CD4-positive, alpha-beta T cell (primary cell): ENCODE measurements around the gene LMBRD1. TPM values are rescaled to one million over a fixed set of nuclear protein-coding genes. Genes with fewer than 3 reads are reported as not detected.
"Not testable (repeated sequence)": the region's sequence is repeated elsewhere in the genome, so short reads cannot be mapped to it uniquely, and the experiment has no call there.

Source experiments
- ATAC-seq: fragments of 200-7000 bp; cut with Tn5 transposase; one replicate; pipeline ENCODE4 v1.10.0; 2022; ENCODE audit warnings: mild to moderate bottlenecking; ENCODE audit not compliant: poor library complexity
- CTCF ChIA-PET: fragments of 350-600 bp; sonication (Branson Sonifier 250); formaldehyde crosslinking; loops from one replicate; lab custom pipeline; 2021; ENCODE audit warnings: antibody characterized with exemption, inconsistent platforms; lab: Charles Lee
- POLR2A ChIA-PET: fragments of 350-600 bp; sonication (Branson Sonifier 250); formaldehyde crosslinking; loops from one replicate; lab custom pipeline; 2021; ENCODE audit warnings: antibody characterized with exemption, inconsistent platforms; lab: Charles Lee
- DNase-seq, 14 experiments: peaks; one replicate each; pipeline ENCODE4 v3.0.0-alpha.2; 2013 to 2020; ENCODE audit warnings: mixed read lengths in 2 of 14
- H3K27ac ChIP-seq, 2 donors: one replicate each; pipeline versions ENCODE4 v1.5.1 to v1.7.0; 2013; ENCODE audit warnings: low read length in 2 of 2, low read depth in 1 of 2, mild to moderate bottlenecking in 1 of 2
- H3K27me3 ChIP-seq, 2 experiments: 1 replicate in 1 of 2; 2 replicates in 1 of 2; pipeline versions ENCODE4 v1.6.1 to v1.7.0; 2013; ENCODE audit warnings: low read length in 2 of 2, control low read depth in 1 of 2, mild to moderate bottlenecking in 1 of 2, moderate library complexity in 1 of 2; ENCODE audit not compliant: insufficient read depth in 2 of 2, control insufficient read depth in 1 of 2
- H3K36me3 ChIP-seq: one replicate; pipeline ENCODE4 v1.6.1; 2013; ENCODE audit warnings: low read length, control low read depth; ENCODE audit not compliant: insufficient read depth
- H3K4me1 ChIP-seq: one replicate; pipeline ENCODE4 v1.6.1; 2013; ENCODE audit warnings: low read length, control low read depth; ENCODE audit not compliant: insufficient read depth
- H3K4me3 ChIP-seq: one replicate; pipeline ENCODE4 v1.5.1; 2013; ENCODE audit warnings: mild to moderate bottlenecking, low read length, moderate library complexity
- H3K9me3 ChIP-seq, 2 experiments: 1 replicate in 1 of 2; 2 replicates in 1 of 2; pipeline versions ENCODE4 v1.6.1 to v1.7.0; 2013; ENCODE audit warnings: low read length in 2 of 2, mild to moderate bottlenecking in 2 of 2, control low read depth in 1 of 2, moderate library complexity in 1 of 2; ENCODE audit not compliant: control insufficient read depth in 1 of 2, insufficient read depth in 1 of 2
- H3K27ac Mint-ChIP-seq: one replicate; pipeline ENCODE4 v1.8.0; 2020; ENCODE audit warnings: mixed read lengths
- H3K27me3 Mint-ChIP-seq: one replicate; pipeline ENCODE4 v1.8.0; 2021; ENCODE audit warnings: mixed read lengths
- H3K36me3 Mint-ChIP-seq: one replicate; pipeline ENCODE4 v1.8.0; 2021; ENCODE audit warnings: low read depth, mixed read lengths
- H3K4me1 Mint-ChIP-seq: one replicate; pipeline ENCODE4 v1.8.0; 2021; ENCODE audit warnings: low read depth, mixed read lengths
- H3K4me3 Mint-ChIP-seq: one replicate; pipeline ENCODE4 v1.8.0; 2020; ENCODE audit warnings: mild to moderate bottlenecking, mixed read lengths
- H3K9me3 Mint-ChIP-seq: one replicate; pipeline ENCODE4 v1.8.0; 2020; ENCODE audit warnings: mixed read lengths
- intact Hi-C, 2 experiments: fragments of 100-400 bp; cut with DNase I in 1 of 2; cut with micrococcal nuclease in 1 of 2; formaldehyde crosslinking; loops; one replicate each; pipeline versions ENCODE4 v1.15.1 to v1.9.0; 2023 to 2025; cut with DNase I, micrococcal nuclease
- total RNA-seq, 174 experiments: library from RNA in 2 of 174; stranded (reverse) in 2 of 174; gene quantifications; one replicate each; pipeline ENCODE4 v1.2.3 and lab custom pipeline; 2021 to 2026
- TF ChIP-seq, protein P1 (sequence below): fragments of 200-600 bp; IDR thresholded peaks from one replicate; pipeline ENCODE4 v1.8.0; 2022; ENCODE audit warnings: antibody characterized with exemption, mild to moderate bottlenecking

The LMBRD1 gene
- total RNA-seq, 2 experiments from 2014 or later: 40.3 to 42.0 TPM

DNA sequence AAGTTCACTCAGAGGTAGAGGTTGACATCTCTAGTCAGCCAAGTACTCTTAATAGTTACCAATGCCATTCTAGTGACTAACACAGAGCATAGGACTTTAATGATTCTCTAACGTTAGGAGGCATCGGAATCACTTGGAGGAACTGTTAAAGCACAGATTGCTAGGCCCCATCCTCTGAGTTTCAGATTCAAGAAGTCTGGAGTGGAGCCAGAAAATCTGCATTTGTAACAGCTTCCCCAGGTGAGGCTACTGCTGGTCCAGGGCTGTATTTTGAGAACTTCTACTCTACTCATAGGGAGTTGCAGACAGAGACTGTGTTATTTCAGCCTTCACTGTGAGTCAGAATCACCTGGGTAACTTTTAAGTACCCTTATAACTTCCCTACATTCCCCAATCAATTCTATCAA is 5.7 kb downstream of the LMBRD1 start:
- ChIA-PET POLR2A (no interaction called here), CTCF (interaction anchor here (1.0 kb wide), 1 partner anchor 10 kb away, joined by 3 read pairs; no protein-coding TSS in a partner anchor)
- TF ChIP-seq, protein P1, sequence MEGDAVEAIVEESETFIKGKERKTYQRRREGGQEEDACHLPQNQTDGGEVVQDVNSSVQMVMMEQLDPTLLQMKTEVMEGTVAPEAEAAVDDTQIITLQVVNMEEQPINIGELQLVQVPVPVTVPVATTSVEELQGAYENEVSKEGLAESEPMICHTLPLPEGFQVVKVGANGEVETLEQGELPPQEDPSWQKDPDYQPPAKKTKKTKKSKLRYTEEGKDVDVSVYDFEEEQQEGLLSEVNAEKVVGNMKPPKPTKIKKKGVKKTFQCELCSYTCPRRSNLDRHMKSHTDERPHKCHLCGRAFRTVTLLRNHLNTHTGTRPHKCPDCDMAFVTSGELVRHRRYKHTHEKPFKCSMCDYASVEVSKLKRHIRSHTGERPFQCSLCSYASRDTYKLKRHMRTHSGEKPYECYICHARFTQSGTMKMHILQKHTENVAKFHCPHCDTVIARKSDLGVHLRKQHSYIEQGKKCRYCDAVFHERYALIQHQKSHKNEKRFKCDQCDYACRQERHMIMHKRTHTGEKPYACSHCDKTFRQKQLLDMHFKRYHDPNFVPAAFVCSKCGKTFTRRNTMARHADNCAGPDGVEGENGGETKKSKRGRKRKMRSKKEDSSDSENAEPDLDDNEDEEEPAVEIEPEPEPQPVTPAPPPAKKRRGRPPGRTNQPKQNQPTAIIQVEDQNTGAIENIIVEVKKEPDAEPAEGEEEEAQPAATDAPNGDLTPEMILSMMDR: no peak
- no peaks in the 10 kb centered on the region for H3K27me3 Mint-ChIP-seq
- H3K4me1 Mint-ChIP-seq: peaks cover 73% of the 10 kb centered on the region
- ATAC-seq: no peak
- intact Hi-C loops: loop anchor here (10.0 kb wide), 3 partner anchors 624 to 874 kb away; partner anchors contain the start of genes FAM135A (in 2 of the 2), SDHAF4 (in 1 of the 2) and SMAP1 (in 1 of the 2)
- H3K36me3 Mint-ChIP-seq: peaks cover 43% of the 10 kb centered on the region
- no peaks in the 10 kb centered on the region for H3K9me3 ChIP-seq
- peaks cover 18% of the 10 kb centered on the region for H3K36me3 ChIP-seq
- H3K9me3 Mint-ChIP-seq: no peaks in the 10 kb centered on the region
- no peak overlapping the region for H3K27ac ChIP-seq
- no peak overlapping the region for H3K27ac Mint-ChIP-seq
- H3K27me3 ChIP-seq: no peaks in the 10 kb centered on the region
- H3K4me3 ChIP-seq: no peak overlapping the region
- DNase-seq: no peak
- peaks cover 18% of the 10 kb centered on the region for H3K4me1 ChIP-seq
- H3K4me3 Mint-ChIP-seq: no peak overlapping the region

DNA sequence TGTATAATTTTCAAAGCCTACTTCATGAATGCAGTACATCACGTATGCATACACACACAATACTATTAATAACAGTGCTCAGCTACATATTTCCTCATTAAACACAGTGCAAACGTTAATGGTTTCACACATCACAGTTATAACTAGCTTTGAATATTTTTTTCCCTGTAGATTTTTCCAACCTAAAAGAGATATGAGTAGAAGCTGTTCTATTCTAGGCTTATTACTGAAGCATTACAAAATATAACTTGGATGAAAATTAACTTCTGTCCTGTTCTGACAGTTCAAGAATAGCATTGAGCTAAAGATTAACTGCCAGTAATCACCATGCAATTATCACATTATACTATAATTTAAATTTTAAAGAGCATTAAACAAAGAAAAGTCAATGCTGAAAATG is 6.2 kb downstream of the LMBRD1 start:
- intact Hi-C loops: loop anchor here (10.0 kb wide), 3 partner anchors 624 to 874 kb away; partner anchors contain the start of genes FAM135A (in 2 of the 2), SDHAF4 (in 1 of the 2) and SMAP1 (in 1 of the 2)
- no peaks in the 10 kb centered on the region for H3K27me3 ChIP-seq
- peaks cover 42% of the 10 kb centered on the region for H3K36me3 Mint-ChIP-seq
- no peak overlapping the region for H3K4me3 Mint-ChIP-seq
- DNase-seq (no peak), ATAC-seq (no peak)
- no peak overlapping the region for H3K27ac ChIP-seq
- H3K27ac Mint-ChIP-seq: no peak overlapping the region
- ChIA-PET CTCF (interaction anchor here (1.0 kb wide), 1 partner anchor 10 kb away, joined by 3 read pairs; no protein-coding TSS in a partner anchor), POLR2A (no interaction called here)
- peaks cover 18% of the 10 kb centered on the region for H3K36me3 ChIP-seq
- no peaks in the 10 kb centered on the region for H3K9me3 Mint-ChIP-seq
- TF ChIP-seq, protein P1: no peak
- no peak overlapping the region for H3K4me3 ChIP-seq
- H3K9me3 ChIP-seq: no peaks in the 10 kb centered on the region
- peaks cover 18% of the 10 kb centered on the region for H3K4me1 ChIP-seq
- H3K27me3 Mint-ChIP-seq: no peaks in the 10 kb centered on the region
- H3K4me1 Mint-ChIP-seq: peaks cover 73% of the 10 kb centered on the region

DNA sequence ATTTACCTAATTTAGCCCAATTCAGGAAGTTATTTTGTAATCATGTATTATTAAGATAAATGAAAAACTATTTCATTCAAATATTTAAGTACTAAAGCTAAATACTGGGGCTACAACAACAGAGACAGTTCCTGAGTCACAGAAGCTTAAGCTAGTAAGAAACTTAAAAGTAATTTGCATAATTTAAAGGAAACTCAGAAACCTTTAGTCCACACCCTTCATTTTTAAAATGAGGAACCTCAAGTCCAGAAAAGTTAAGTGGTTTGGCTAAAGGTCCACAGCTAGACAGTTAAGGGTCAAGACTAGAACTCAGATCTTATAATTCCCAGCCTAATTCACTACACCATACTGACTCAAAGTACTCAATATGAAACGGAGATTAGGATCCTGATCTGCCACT is 7.2 kb downstream of the LMBRD1 start:
- H3K9me3 ChIP-seq: no peaks in the 10 kb centered on the region
- ChIA-PET CTCF (interaction anchor here (1.4 kb wide), 1 partner anchor 10 kb away, joined by 3 read pairs; no protein-coding TSS in a partner anchor), POLR2A (no interaction called here)
- H3K36me3 ChIP-seq: peaks cover 18% of the 10 kb centered on the region
- H3K4me1 ChIP-seq: peaks cover 15% of the 10 kb centered on the region
- TF ChIP-seq, protein P1: no peak
- Mint-ChIP-seq H3K9me3 (no peaks in the 10 kb centered on the region), H3K27me3 (no peaks in the 10 kb centered on the region), H3K36me3 (peaks cover 46% of the 10 kb centered on the region), H3K27ac (no peak overlapping the region), H3K4me1 (peaks cover 73% of the 10 kb centered on the region), H3K4me3 (no peak overlapping the region)
- ATAC-seq (no peak), DNase-seq (no peak)
- H3K27ac ChIP-seq: no peak overlapping the region
- intact Hi-C loops: no loop called here
- H3K27me3 ChIP-seq: no peaks in the 10 kb centered on the region
- H3K4me3 ChIP-seq: no peak overlapping the region

DNA sequence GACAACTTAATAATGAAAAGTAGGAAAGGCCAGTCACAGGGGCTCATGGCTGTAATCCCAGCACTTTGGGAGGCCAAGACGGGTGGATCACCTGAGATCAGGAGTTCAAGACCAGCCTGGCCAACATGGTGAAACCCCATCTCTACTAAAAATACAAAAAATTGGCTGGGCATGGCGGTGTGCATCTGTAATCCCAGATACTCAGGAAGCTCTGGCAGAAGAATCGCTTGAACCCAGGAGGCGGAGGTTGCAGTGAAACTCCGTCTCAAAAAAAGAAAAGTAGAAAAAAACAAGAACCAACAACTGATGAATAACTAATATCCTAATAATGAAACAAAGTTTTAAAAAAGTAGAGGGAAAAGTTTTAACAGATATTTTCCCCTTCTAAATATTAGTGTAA is 9.4 kb downstream of the LMBRD1 start:
- CTCF ChIA-PET, H3K9me3 ChIP-seq, H3K27me3 Mint-ChIP-seq, H3K4me3 ChIP-seq, ATAC-seq, intact Hi-C loops, POLR2A ChIA-PET, H3K4me3 Mint-ChIP-seq, H3K27ac ChIP-seq, H3K9me3 Mint-ChIP-seq, H3K27me3 ChIP-seq, DNase-seq, H3K27ac Mint-ChIP-seq: not testable (repeated sequence)
- H3K4me1 ChIP-seq: peaks cover 11% of the 10 kb centered on the region
- Mint-ChIP-seq H3K4me1 (peaks cover 69% of the 10 kb centered on the region), H3K36me3 (peaks cover 58% of the 10 kb centered on the region)
- peaks cover 18% of the 10 kb centered on the region for H3K36me3 ChIP-seq
